ENCODE data around the gene FBN2.

Gene FBN2

DNA sequence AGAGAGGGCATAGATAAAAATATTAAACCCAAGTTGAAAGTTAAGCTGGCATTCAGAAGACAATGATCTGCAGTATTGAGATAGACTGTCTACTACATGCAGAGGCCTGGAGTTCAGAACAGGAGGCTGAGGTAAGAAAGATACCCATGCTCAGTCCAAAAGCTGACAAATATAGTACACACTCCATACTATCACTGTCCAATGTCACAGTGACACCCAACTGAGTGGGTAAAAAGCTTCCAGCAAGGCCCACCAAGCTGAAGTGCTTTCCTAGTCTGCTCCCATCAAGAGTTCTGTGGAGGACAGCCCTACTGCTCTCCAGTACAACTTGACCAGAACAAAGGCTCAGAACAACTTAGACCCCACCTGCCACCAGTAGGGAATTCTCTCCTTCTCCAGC, 329.6 kb downstream of the FBN2 start:
- DNase-seq (ENCODE audit: low read depth in 2 of 2), result no peak
